Measurements from ENCODE around the gene ZNF83.

Gene ZNF83

GRCh38 chr19:52665529-52665928, 27.4 kb upstream of the ZNF83 start:
- H3K9me3 ChIP-seq (ENCODE audit: control insufficient read depth, insufficient read depth, low read length), result no peaks in the 10 kb centered on the region
- no peaks in the 10 kb centered on the region for H3K27me3 ChIP-seq (ENCODE audit: control insufficient read depth, insufficient read depth, low read length)
- H3K9ac ChIP-seq (ENCODE audit: low read depth, low read length), result no peak overlapping the region
- H3K4me3 ChIP-seq (ENCODE audit: low read depth, low read length), result no peak overlapping the region
- no peak overlapping the region for H3K27ac ChIP-seq (ENCODE audit: low read depth, low read length)
- 0 out of 2 replicates have a peak, but pooled peaks cover under 1% of the 10 kb centered on the region for H3K36me3 ChIP-seq (ENCODE audit: control insufficient read depth, insufficient read depth, low read length)
- peaks cover 25% of the 10 kb centered on the region for H3K4me1 ChIP-seq (ENCODE audit: control insufficient read depth, insufficient read depth, low read length)

- Histone ChIP-seq H3K27ac (ENCODE audit: low read depth, low read length) (peak overlapping the region; percentile 20), H3K9ac (ENCODE audit: low read depth, low read length) (no peak overlapping the region)
Measured at GRCh38 chr19:52665027-52665426, 26.9 kb upstream of the ZNF83 start.

GRCh38 chr19:52664461-52664860, 26.3 kb upstream of the ZNF83 start:
- Histone ChIP-seq H3K27me3 (ENCODE audit: control insufficient read depth, insufficient read depth, low read length) (no peaks in the 10 kb centered on the region), H3K9ac (ENCODE audit: low read depth, low read length) (no peak overlapping the region), H3K4me1 (ENCODE audit: control insufficient read depth, insufficient read depth, low read length) (peaks cover 25% of the 10 kb centered on the region), H3K9me3 (ENCODE audit: control insufficient read depth, insufficient read depth, low read length) (no peaks in the 10 kb centered on the region), H3K4me3 (ENCODE audit: low read depth, low read length) (no peak overlapping the region), H3K27ac (ENCODE audit: low read depth, low read length) (peak overlapping the region; percentile 20), H3K36me3 (ENCODE audit: control insufficient read depth, insufficient read depth, low read length) (peaks cover 6% of the 10 kb centered on the region; the same call in 1 of the 2 replicates)

More at GRCh38 chr19:52665027-52665426, 26.9 kb upstream of the ZNF83 start:
- no peak overlapping the region for H3K4me3 ChIP-seq (ENCODE audit: low read depth, low read length)
- no peaks in the 10 kb centered on the region for H3K9me3 ChIP-seq (ENCODE audit: control insufficient read depth, insufficient read depth, low read length)
- H3K4me1 ChIP-seq (ENCODE audit: control insufficient read depth, insufficient read depth, low read length), result peaks cover 25% of the 10 kb centered on the region
- peaks cover 5% of the 10 kb centered on the region; the same call in 1 of the 2 replicates for H3K36me3 ChIP-seq (ENCODE audit: control insufficient read depth, insufficient read depth, low read length)
- no peaks in the 10 kb centered on the region for H3K27me3 ChIP-seq (ENCODE audit: control insufficient read depth, insufficient read depth, low read length)

- peaks cover 14% of the 10 kb centered on the region for H3K4me1 ChIP-seq (ENCODE audit: control insufficient read depth, insufficient read depth, low read length)
- H3K36me3 ChIP-seq (ENCODE audit: control insufficient read depth, insufficient read depth, low read length), result peaks cover 6% of the 10 kb centered on the region; the same call in 1 of the 2 replicates
- H3K27ac ChIP-seq (ENCODE audit: low read depth, low read length), result no peak overlapping the region
- H3K9me3 ChIP-seq (ENCODE audit: control insufficient read depth, insufficient read depth, low read length), result no peaks in the 10 kb centered on the region
- H3K27me3 ChIP-seq (ENCODE audit: control insufficient read depth, insufficient read depth, low read length), result no peaks in the 10 kb centered on the region
- no peak overlapping the region for H3K9ac ChIP-seq (ENCODE audit: low read depth, low read length)
- no peak overlapping the region for H3K4me3 ChIP-seq (ENCODE audit: low read depth, low read length)
Measured at GRCh38 chr19:52662631-52663030, 24.5 kb upstream of the ZNF83 start.

GRCh38 chr19:52660981-52661380, 22.8 kb upstream of the ZNF83 start:
- Histone ChIP-seq H3K4me1 (ENCODE audit: control insufficient read depth, insufficient read depth, low read length) (peaks cover 14% of the 10 kb centered on the region), H3K36me3 (ENCODE audit: control insufficient read depth, insufficient read depth, low read length) (peaks cover 6% of the 10 kb centered on the region; the same call in 1 of the 2 replicates), H3K27ac (ENCODE audit: low read depth, low read length) (no peak overlapping the region), H3K4me3 (ENCODE audit: low read depth, low read length) (no peak overlapping the region), H3K9me3 (ENCODE audit: control insufficient read depth, insufficient read depth, low read length) (no peaks in the 10 kb centered on the region), H3K27me3 (ENCODE audit: control insufficient read depth, insufficient read depth, low read length) (no peaks in the 10 kb centered on the region), H3K9ac (ENCODE audit: low read depth, low read length) (no peak overlapping the region)

GRCh38 chr19:52659013-52659412, 20.9 kb upstream of the ZNF83 start:
- H3K27me3 ChIP-seq (ENCODE audit: control insufficient read depth, insufficient read depth, low read length), result no peaks in the 10 kb centered on the region
- H3K36me3 ChIP-seq (ENCODE audit: control insufficient read depth, insufficient read depth, low read length), result peaks cover 16% of the 10 kb centered on the region; the same call in 1 of the 2 replicates
- no peak overlapping the region for H3K4me3 ChIP-seq (ENCODE audit: low read depth, low read length)
- H3K9me3 ChIP-seq (ENCODE audit: control insufficient read depth, insufficient read depth, low read length), result no peaks in the 10 kb centered on the region
- peak overlapping the region; percentile 53 for H3K27ac ChIP-seq (ENCODE audit: low read depth, low read length)
- no peak overlapping the region for H3K9ac ChIP-seq (ENCODE audit: low read depth, low read length)
- H3K4me1 ChIP-seq (ENCODE audit: control insufficient read depth, insufficient read depth, low read length), result no peaks in the 10 kb centered on the region

GRCh38 chr19:52658595-52658994, 20.4 kb upstream of the ZNF83 start:
- Histone ChIP-seq H3K4me3 (ENCODE audit: low read depth, low read length) (no peak overlapping the region), H3K4me1 (ENCODE audit: control insufficient read depth, insufficient read depth, low read length) (no peaks in the 10 kb centered on the region), H3K9ac (ENCODE audit: low read depth, low read length) (no peak overlapping the region), H3K9me3 (ENCODE audit: control insufficient read depth, insufficient read depth, low read length) (no peaks in the 10 kb centered on the region), H3K27me3 (ENCODE audit: control insufficient read depth, insufficient read depth, low read length) (no peaks in the 10 kb centered on the region), H3K36me3 (ENCODE audit: control insufficient read depth, insufficient read depth, low read length) (peaks cover 20% of the 10 kb centered on the region), H3K27ac (ENCODE audit: low read depth, low read length) (peak overlapping the region; percentile 53)

GRCh38 chr19:52653161-52653560, 15.0 kb upstream of the ZNF83 start:
- H3K36me3 ChIP-seq (ENCODE audit: control insufficient read depth, insufficient read depth, low read length), result peaks cover 25% of the 10 kb centered on the region
- no peaks in the 10 kb centered on the region for H3K27me3 ChIP-seq (ENCODE audit: control insufficient read depth, insufficient read depth, low read length)
- H3K9me3 ChIP-seq (ENCODE audit: control insufficient read depth, insufficient read depth, low read length), result no peaks in the 10 kb centered on the region
- no peaks in the 10 kb centered on the region for H3K4me1 ChIP-seq (ENCODE audit: control insufficient read depth, insufficient read depth, low read length)
- no peak overlapping the region for H3K4me3 ChIP-seq (ENCODE audit: low read depth, low read length)
- no peak overlapping the region for H3K9ac ChIP-seq (ENCODE audit: low read depth, low read length)
- no peak overlapping the region for H3K27ac ChIP-seq (ENCODE audit: low read depth, low read length)

- H3K27me3 ChIP-seq (ENCODE audit: control insufficient read depth, insufficient read depth, low read length), result no peaks in the 10 kb centered on the region
- H3K9me3 ChIP-seq (ENCODE audit: control insufficient read depth, insufficient read depth, low read length), result no peaks in the 10 kb centered on the region
- no peak overlapping the region for H3K9ac ChIP-seq (ENCODE audit: low read depth, low read length)
- peaks cover 25% of the 10 kb centered on the region for H3K36me3 ChIP-seq (ENCODE audit: control insufficient read depth, insufficient read depth, low read length)
- no peaks in the 10 kb centered on the region for H3K4me1 ChIP-seq (ENCODE audit: control insufficient read depth, insufficient read depth, low read length)
- no peak overlapping the region for H3K4me3 ChIP-seq (ENCODE audit: low read depth, low read length)
- no peak overlapping the region for H3K27ac ChIP-seq (ENCODE audit: low read depth, low read length)
Measured at GRCh38 chr19:52651956-52652355, 13.8 kb upstream of the ZNF83 start.

- H3K27me3 ChIP-seq (ENCODE audit: control insufficient read depth, insufficient read depth, low read length), result no peaks in the 10 kb centered on the region
- no peak overlapping the region for H3K27ac ChIP-seq (ENCODE audit: low read depth, low read length)
- no peak overlapping the region for H3K4me3 ChIP-seq (ENCODE audit: low read depth, low read length)
- H3K9ac ChIP-seq (ENCODE audit: low read depth, low read length), result no peak overlapping the region
- no peaks in the 10 kb centered on the region for H3K4me1 ChIP-seq (ENCODE audit: control insufficient read depth, insufficient read depth, low read length)
- H3K36me3 ChIP-seq (ENCODE audit: control insufficient read depth, insufficient read depth, low read length), result peaks cover 10% of the 10 kb centered on the region
- H3K9me3 ChIP-seq (ENCODE audit: control insufficient read depth, insufficient read depth, low read length), result no peaks in the 10 kb centered on the region
Measured at GRCh38 chr19:52648336-52649016, 10.3 kb upstream of the ZNF83 start.

GRCh38 chr19:52646571-52647217, 8.5 kb upstream of the ZNF83 start:
- Histone ChIP-seq H3K9me3 (ENCODE audit: control insufficient read depth, insufficient read depth, low read length) (no peaks in the 10 kb centered on the region), H3K4me3 (ENCODE audit: low read depth, low read length) (no peak overlapping the region), H3K27ac (ENCODE audit: low read depth, low read length) (no peak overlapping the region), H3K4me1 (ENCODE audit: control insufficient read depth, insufficient read depth, low read length) (no peaks in the 10 kb centered on the region), H3K36me3 (ENCODE audit: control insufficient read depth, insufficient read depth, low read length) (no peaks in the 10 kb centered on the region), H3K9ac (ENCODE audit: low read depth, low read length) (no peak overlapping the region), H3K27me3 (ENCODE audit: control insufficient read depth, insufficient read depth, low read length) (no peaks in the 10 kb centered on the region)
